ENCODE data around the gene CNTNAP5.

The CNTNAP5 gene

GRCh38 chr2:124136110-124136509, 111.0 kb downstream of the CNTNAP5 start:
- no peak overlapping the region for H3K4me3 ChIP-seq (replicated peaks; ENCODE audit: low read depth, low read length)
- TF ChIP-seq, protein P1, sequence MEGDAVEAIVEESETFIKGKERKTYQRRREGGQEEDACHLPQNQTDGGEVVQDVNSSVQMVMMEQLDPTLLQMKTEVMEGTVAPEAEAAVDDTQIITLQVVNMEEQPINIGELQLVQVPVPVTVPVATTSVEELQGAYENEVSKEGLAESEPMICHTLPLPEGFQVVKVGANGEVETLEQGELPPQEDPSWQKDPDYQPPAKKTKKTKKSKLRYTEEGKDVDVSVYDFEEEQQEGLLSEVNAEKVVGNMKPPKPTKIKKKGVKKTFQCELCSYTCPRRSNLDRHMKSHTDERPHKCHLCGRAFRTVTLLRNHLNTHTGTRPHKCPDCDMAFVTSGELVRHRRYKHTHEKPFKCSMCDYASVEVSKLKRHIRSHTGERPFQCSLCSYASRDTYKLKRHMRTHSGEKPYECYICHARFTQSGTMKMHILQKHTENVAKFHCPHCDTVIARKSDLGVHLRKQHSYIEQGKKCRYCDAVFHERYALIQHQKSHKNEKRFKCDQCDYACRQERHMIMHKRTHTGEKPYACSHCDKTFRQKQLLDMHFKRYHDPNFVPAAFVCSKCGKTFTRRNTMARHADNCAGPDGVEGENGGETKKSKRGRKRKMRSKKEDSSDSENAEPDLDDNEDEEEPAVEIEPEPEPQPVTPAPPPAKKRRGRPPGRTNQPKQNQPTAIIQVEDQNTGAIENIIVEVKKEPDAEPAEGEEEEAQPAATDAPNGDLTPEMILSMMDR (IDR thresholded peaks at IDR 0.05; ENCODE audit: low read depth, low read length, missing control alignments) = no peak
- no peak for DNase-seq (ENCODE audit: extremely low read depth, low read depth)

DNA sequence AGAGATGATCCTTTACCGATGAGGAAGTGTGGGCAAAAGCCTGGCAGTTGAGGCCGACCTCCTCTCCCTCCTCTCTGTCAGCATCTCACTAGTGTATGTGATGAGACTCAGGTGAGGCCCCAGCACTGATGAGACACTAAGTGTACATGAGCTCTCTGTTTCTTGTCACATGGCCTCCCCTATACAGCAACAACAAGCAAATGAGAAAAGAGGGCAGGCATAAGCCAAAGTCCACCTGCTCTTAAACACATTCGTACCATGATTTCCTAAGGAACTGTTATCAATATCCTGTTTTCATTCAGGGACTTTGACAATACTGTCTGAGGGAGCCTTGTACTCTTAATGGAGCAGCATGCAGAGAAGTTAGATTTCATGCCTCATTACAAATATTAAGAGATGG, 113.0 kb downstream of the CNTNAP5 start:
- no peak overlapping the region for H3K4me3 ChIP-seq (replicated peaks; ENCODE audit: low read depth, low read length)
- TF ChIP-seq, protein P1 (IDR thresholded peaks at IDR 0.05; ENCODE audit: low read depth, low read length, missing control alignments) = no peak

DNA sequence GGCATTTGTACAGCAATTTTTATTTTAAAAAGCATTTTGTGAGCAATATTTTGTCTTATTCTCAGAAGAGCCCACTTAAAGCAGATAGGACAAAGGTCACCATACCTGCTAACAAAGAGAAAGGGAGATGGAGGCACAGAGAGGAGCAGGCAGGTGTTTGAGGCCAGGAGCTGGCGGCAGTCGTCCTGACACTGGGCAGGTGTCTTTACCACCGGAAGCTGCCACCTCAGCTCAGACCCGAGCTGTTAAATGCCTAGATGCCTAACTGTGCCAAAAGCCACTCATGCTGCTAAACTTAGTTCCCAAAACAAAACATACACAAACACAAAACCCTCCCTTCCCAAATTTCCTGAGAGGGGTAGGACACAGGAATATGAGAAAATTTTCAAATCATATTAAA, 120.9 kb downstream of the CNTNAP5 start:
- no peak for DNase-seq (ENCODE audit: extremely low read depth, low read depth)
- H3K4me3 ChIP-seq (replicated peaks; ENCODE audit: low read depth, low read length) = no peak overlapping the region
- TF ChIP-seq, protein P1 (IDR thresholded peaks at IDR 0.05; ENCODE audit: low read depth, low read length, missing control alignments) = no peak

More for the DNA sequence above, 113.0 kb downstream of the CNTNAP5 start:
- DNase-seq (ENCODE audit: extremely low read depth, low read depth) = no peak

DNA sequence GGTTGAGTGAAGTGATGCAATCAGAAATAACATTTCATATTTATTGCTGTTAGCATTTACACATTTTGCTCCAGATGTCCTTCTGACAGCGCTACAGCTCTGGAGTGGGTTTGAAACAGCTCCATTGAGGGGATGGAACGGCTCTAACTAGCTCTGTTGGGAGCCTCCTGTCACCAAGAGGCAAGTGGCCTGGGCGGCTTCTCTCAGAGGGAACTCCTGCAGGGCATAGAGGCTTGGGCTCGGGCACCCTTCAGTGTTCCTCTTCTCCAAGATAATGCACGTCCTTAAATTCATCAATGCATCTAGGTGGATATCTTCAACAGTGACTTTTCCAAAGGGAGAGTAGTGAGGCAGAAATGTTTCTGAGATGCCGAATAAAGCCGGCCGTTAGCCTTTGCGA, 122.5 kb downstream of the CNTNAP5 start:
- H3K4me3 ChIP-seq (replicated peaks; ENCODE audit: low read depth, low read length) = no peak overlapping the region
- no peak for DNase-seq (ENCODE audit: extremely low read depth, low read depth)

GRCh38 chr2:124149571-124149970, 124.5 kb downstream of the CNTNAP5 start:
- no peak overlapping the region for H3K4me3 ChIP-seq (replicated peaks; ENCODE audit: low read depth, low read length)
- TF ChIP-seq, protein P1 (IDR thresholded peaks at IDR 0.05; ENCODE audit: low read depth, low read length, missing control alignments) = no peak
- no peak for DNase-seq (ENCODE audit: extremely low read depth, low read depth)

More for the DNA sequence above, 122.5 kb downstream of the CNTNAP5 start:
- TF ChIP-seq, protein P1 (IDR thresholded peaks at IDR 0.05; ENCODE audit: low read depth, low read length, missing control alignments) = no peak

GRCh38 chr2:124151691-124152090, 126.6 kb downstream of the CNTNAP5 start:
- DNase-seq (ENCODE audit: extremely low read depth, low read depth) = no peak
- TF ChIP-seq, protein P1 (IDR thresholded peaks at IDR 0.05; ENCODE audit: low read depth, low read length, missing control alignments) = no peak
- no peak overlapping the region for H3K4me3 ChIP-seq (replicated peaks; ENCODE audit: low read depth, low read length)

GRCh38 chr2:124153713-124154112, 128.6 kb downstream of the CNTNAP5 start:
- no peak overlapping the region for H3K4me3 ChIP-seq (replicated peaks; ENCODE audit: low read depth, low read length)
- TF ChIP-seq, protein P1 (IDR thresholded peaks at IDR 0.05; ENCODE audit: low read depth, low read length, missing control alignments) = no peak
- no peak for DNase-seq (ENCODE audit: extremely low read depth, low read depth)

All from HFF-Myc (cell line).